ENCODE results near the gene EEF1G.

- TF ChIP-seq EP300 (IDR thresholded peaks at IDR 0.05; ENCODE audit: low read depth) (no peak), CTCF (IDR thresholded peaks at IDR 0.05) (no peak)
Measured at GRCh38 chr11:62548545-62549335, 25.0 kb downstream of the EEF1G start.

Measured in transverse colon (tissue), 3 donors.